Keratinocyte (primary cell): ENCODE data around the gene S100B. TPM values are rescaled to one million over a fixed set of nuclear protein-coding genes. Genes with fewer than 3 reads are reported as not detected.

Experiments
- DNase-seq: peaks from one replicate; pipeline ENCODE4 v3.0.0-alpha.2; 2011; ENCODE audit warnings: low read depth, missing footprints, low spot score
- FAIRE-seq: peaks from 2 replicates; lab custom pipeline; 2011; peaks lifted over from hg19 to GRCh38; lab: Jason Lieb, UNC
- H2AFZ ChIP-seq: 2 replicates; pipeline ENCODE4 v1.6.0; 2012; ENCODE audit warnings: low read length, control low read depth, inconsistent platforms; ENCODE audit not compliant: control insufficient read depth
- H3K27ac ChIP-seq: 2 replicates; pipeline ENCODE4 v1.5.1; 2011; ENCODE audit warnings: low read length; ENCODE audit not compliant: control insufficient read depth, insufficient read depth
- H3K27me3 ChIP-seq: 3 replicates; pipeline ENCODE4 v1.6.0; 2011; ENCODE audit warnings: low read length; ENCODE audit not compliant: control insufficient read depth, insufficient read depth; ENCODE audit errors: extremely low read depth
- H3K36me3 ChIP-seq, 2 experiments: 2 replicates in 1 of 2; 3 replicates in 1 of 2; pipeline ENCODE4 v1.5.1; 2011; ENCODE audit warnings: low read length in 2 of 2, mild to moderate bottlenecking in 1 of 2; ENCODE audit not compliant: control insufficient read depth in 2 of 2, insufficient read depth in 2 of 2; ENCODE audit errors: extremely low read depth in 1 of 2
- H3K4me1 ChIP-seq: 3 replicates; pipeline ENCODE4 v1.5.1; 2011; ENCODE audit warnings: low read length; ENCODE audit not compliant: control insufficient read depth, insufficient read depth; ENCODE audit errors: extremely low read depth
- H3K4me2 ChIP-seq: 3 replicates; pipeline ENCODE4 v1.6.0; 2011; ENCODE audit warnings: low read depth, low read length; ENCODE audit not compliant: control insufficient read depth, insufficient read depth; ENCODE audit errors: extremely low read depth
- H3K4me3 ChIP-seq, 3 experiments: fragments of 200-600 bp in 1 of 3; sonication (generic) in 1 of 3; 2 replicates in 2 of 3; 3 replicates in 1 of 3; pipeline ENCODE4 v1.5.1; 2011 to 2016; ENCODE audit warnings: low read length in 3 of 3, mild to moderate bottlenecking in 3 of 3, control low read depth in 2 of 3, inconsistent platforms in 1 of 3, low read depth in 1 of 3, mixed read lengths in 1 of 3, mixed run types in 1 of 3, moderate library complexity in 1 of 3; ENCODE audit not compliant: control insufficient read depth in 2 of 3, insufficient read depth in 2 of 3; ENCODE audit errors: extremely low read depth in 1 of 3
- H3K79me2 ChIP-seq: 2 replicates; pipeline ENCODE4 v1.6.0; 2012; ENCODE audit warnings: low read length; ENCODE audit not compliant: control insufficient read depth, insufficient read depth
- H3K9ac ChIP-seq: 3 replicates; pipeline ENCODE4 v1.6.0; 2011; ENCODE audit warnings: low read length; ENCODE audit not compliant: control insufficient read depth, insufficient read depth; ENCODE audit errors: extremely low read depth
- H3K9me1 ChIP-seq: 3 replicates; pipeline ENCODE4 v1.6.0; 2011; ENCODE audit warnings: low read length; ENCODE audit not compliant: control insufficient read depth, insufficient read depth; ENCODE audit errors: extremely low read depth
- H3K9me3 ChIP-seq: 2 replicates; pipeline ENCODE4 v1.5.1; 2012; ENCODE audit warnings: low read depth, low read length; ENCODE audit not compliant: control insufficient read depth
- H4K20me1 ChIP-seq: 3 replicates; pipeline ENCODE4 v1.6.0; 2011; ENCODE audit warnings: low read length; ENCODE audit not compliant: control insufficient read depth, insufficient read depth; ENCODE audit errors: extremely low read depth
- CTCF ChIP-seq, 3 experiments: IDR thresholded peaks in 1 of 3; conservative IDR thresholded peaks in 1 of 3; optimal IDR thresholded peaks in 1 of 3; 2 replicates in 2 of 3; 3 replicates in 1 of 3; pipeline versions ENCODE3 to v1.5.1; 2011; ENCODE audit warnings: low read length in 3 of 3, mild to moderate bottlenecking in 3 of 3, moderate library complexity in 2 of 3, control low read depth in 1 of 3, inconsistent platforms in 1 of 3; ENCODE audit not compliant: insufficient read depth in 2 of 3; ENCODE audit errors: extremely low read depth in 1 of 3
- EZH2 ChIP-seq: IDR thresholded peaks from one replicate; pipeline ENCODE4 v1.6.1; 2012; ENCODE audit warnings: inconsistent platforms, mild to moderate bottlenecking, low read length, moderate library complexity
- dilution Hi-C: fragments of 300-500 bp; cut with MboI; formaldehyde crosslinking; loops from one replicate; pipeline ENCODE4 v1.7.0; 2020; ENCODE audit warnings: low sequenced_read_pairs; ENCODE audit not compliant: extremely low pct_ligation_motif_present
- polyA plus RNA-seq, 5 experiments: library from polyadenylated mRNA; depleted of rRNA in 3 of 5; stranded (reverse) in 3 of 5; stranded (forward) in 1 of 5; unstranded in 1 of 5; fragments of >200 nt; gene quantifications; 1 replicate in 1 of 5; 2 replicates in 3 of 5; 3 replicates in 1 of 5; pipeline versions ENCODE4 v1.2.1 to v1.2.3, GENCODE V29; 2011 to 2012; ENCODE audit warnings: missing spikeins in 2 of 5, low read depth in 1 of 5, low replicate concordance in 1 of 5

The S100B gene
- polyA plus RNA-seq, 1 donor (not counting 4 experiments of a cell fraction or from before 2014, with no cell fraction given), result not detected

- TF ChIP-seq CTCF (optimal IDR thresholded peaks at IDR 0.05 in 1 of 3, IDR thresholded peaks at IDR 0.05 in 1 of 3, conservative IDR thresholded peaks at IDR 0.05 in 1 of 3; ENCODE audit: extremely low read depth in 1 of 3, insufficient read depth in 2 of 3, low read length in 3 of 3) (no peak), EZH2 (no peak)
- DNase-seq (no peak), FAIRE-seq (no peak)
- H4K20me1 ChIP-seq, result no peaks in the 10 kb centered on the region
- H3K27ac ChIP-seq, result no peak overlapping the region
- H3K9ac ChIP-seq, result no peak overlapping the region
- no peaks in the 10 kb centered on the region for H3K79me2 ChIP-seq
- H2AFZ ChIP-seq, result no peak overlapping the region
- H3K36me3 ChIP-seq, result no peaks in the 10 kb centered on the region
- dilution Hi-C loops, result no loop called here
- no peaks in the 10 kb centered on the region for H3K9me1 ChIP-seq
- no peak overlapping the region for H3K4me2 ChIP-seq
- H3K9me3 ChIP-seq, result no peaks in the 10 kb centered on the region
- H3K27me3 ChIP-seq, result peaks cover 7% of the 10 kb centered on the region
- no peak overlapping the region for H3K4me3 ChIP-seq
- no peaks in the 10 kb centered on the region for H3K4me1 ChIP-seq
Measured at GRCh38 chr21:46597896-46598343, 7.0 kb downstream of the S100B start.

GRCh38 chr21:46597031-46597430 lies 7.9 kb downstream of the S100B start:
- H2AFZ ChIP-seq, result no peak overlapping the region
- no peak for TF ChIP-seq CTCF (optimal IDR thresholded peaks at IDR 0.05 in 1 of 3, IDR thresholded peaks at IDR 0.05 in 1 of 3, conservative IDR thresholded peaks at IDR 0.05 in 1 of 3; ENCODE audit: extremely low read depth in 1 of 3, insufficient read depth in 2 of 3, low read length in 3 of 3)
- no peak for DNase-seq
- no peaks in the 10 kb centered on the region for H3K4me1 ChIP-seq
- no peaks in the 10 kb centered on the region for H3K9me1 ChIP-seq
- no peaks in the 10 kb centered on the region for H3K79me2 ChIP-seq
- H4K20me1 ChIP-seq, result no peaks in the 10 kb centered on the region
- no peak overlapping the region for H3K9ac ChIP-seq
- H3K36me3 ChIP-seq, result no peaks in the 10 kb centered on the region
- no peaks in the 10 kb centered on the region for H3K9me3 ChIP-seq
- no peak overlapping the region for H3K27ac ChIP-seq
- no peaks in the 10 kb centered on the region for H3K27me3 ChIP-seq
- FAIRE-seq, result no peak
- dilution Hi-C loops, result no loop called here
- no peak overlapping the region for H3K4me3 ChIP-seq
- no peak overlapping the region for H3K4me2 ChIP-seq
